SH-SY5Y (cell line): ENCODE results near the gene TSR2.

ENCODE experiments used
- GATA2 ChIP-seq: IDR thresholded peaks from 2 replicates; pipeline ENCODE4 v1.6.1; 2011; ENCODE audit warnings: mild to moderate bottlenecking, low read depth, low read length
- GATA3 ChIP-seq: IDR thresholded peaks from 2 replicates; pipeline ENCODE4 v1.6.1; 2011; ENCODE audit warnings: low read depth, mild to moderate bottlenecking, low read length, moderate library complexity

- TF ChIP-seq GATA2: no peak
- TF ChIP-seq GATA3: no peak
These were observed 23.2 kb upstream of the TSR2 start for GRCh38 chrX:54416965-54417364.
